Spleen (tissue), 7 donors: ENCODE measurements around the gene NRARP.

Source experiments
- POLR2A ChIP-seq, 3 donors: fragments of 450-650 bp; IDR thresholded peaks; one replicate each; pipeline ENCODE4 v1.5.1; 2017; ENCODE audit warnings: antibody characterized with exemption in 3 of 3, mild to moderate bottlenecking in 1 of 3
- POLR2AphosphoS5 ChIP-seq, 3 donors: sonication (generic); formaldehyde crosslinking; IDR thresholded peaks; one replicate each; pipeline ENCODE4 v1.5.1; 2017; ENCODE audit warnings: antibody characterized with exemption in 3 of 3
- TF ChIP-seq, protein P1 (sequence below), 11 experiments: fragments of 200-600 bp in 7 of 11; fragments of 450-650 bp in 4 of 11; sonication (generic) in 4 of 11; IDR thresholded peaks in 8 of 11; conservative IDR thresholded peaks in 3 of 11; 1 replicate in 7 of 11; 2 replicates in 4 of 11; pipeline versions ENCODE4 v1.4.0 to v1.8.0; 2016 to 2021; ENCODE audit warnings: antibody characterized with exemption in 11 of 11, inconsistent platforms in 4 of 11, mild to moderate bottlenecking in 1 of 11
- donor health status: DM: no; HTN: no; CAD: no; lungs with moderate emphysema.
- donor health status: DM: no; HTN: no; CAD: no.
- donor health status: DM: no; HTN: no; CAD: no.

DNA sequence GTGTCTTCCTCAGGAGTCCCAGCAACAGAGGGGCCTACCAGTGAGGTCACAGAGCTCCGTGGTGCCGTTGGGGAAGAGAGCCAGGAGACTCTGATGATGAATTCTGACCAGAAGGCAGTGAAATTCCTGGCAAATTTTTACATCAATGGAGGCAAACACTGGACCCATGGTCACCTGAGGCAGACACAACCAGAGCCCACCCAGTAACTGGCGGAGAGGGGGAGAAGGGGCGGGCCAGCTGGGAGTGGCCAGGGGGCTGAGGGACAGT is 50.9 kb downstream of the NRARP start, which contains the start of gene STPG3:
- TF ChIP-seq, protein P1, sequence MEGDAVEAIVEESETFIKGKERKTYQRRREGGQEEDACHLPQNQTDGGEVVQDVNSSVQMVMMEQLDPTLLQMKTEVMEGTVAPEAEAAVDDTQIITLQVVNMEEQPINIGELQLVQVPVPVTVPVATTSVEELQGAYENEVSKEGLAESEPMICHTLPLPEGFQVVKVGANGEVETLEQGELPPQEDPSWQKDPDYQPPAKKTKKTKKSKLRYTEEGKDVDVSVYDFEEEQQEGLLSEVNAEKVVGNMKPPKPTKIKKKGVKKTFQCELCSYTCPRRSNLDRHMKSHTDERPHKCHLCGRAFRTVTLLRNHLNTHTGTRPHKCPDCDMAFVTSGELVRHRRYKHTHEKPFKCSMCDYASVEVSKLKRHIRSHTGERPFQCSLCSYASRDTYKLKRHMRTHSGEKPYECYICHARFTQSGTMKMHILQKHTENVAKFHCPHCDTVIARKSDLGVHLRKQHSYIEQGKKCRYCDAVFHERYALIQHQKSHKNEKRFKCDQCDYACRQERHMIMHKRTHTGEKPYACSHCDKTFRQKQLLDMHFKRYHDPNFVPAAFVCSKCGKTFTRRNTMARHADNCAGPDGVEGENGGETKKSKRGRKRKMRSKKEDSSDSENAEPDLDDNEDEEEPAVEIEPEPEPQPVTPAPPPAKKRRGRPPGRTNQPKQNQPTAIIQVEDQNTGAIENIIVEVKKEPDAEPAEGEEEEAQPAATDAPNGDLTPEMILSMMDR (IDR thresholded peaks at IDR 0.05 in 8 of 11, conservative IDR thresholded peaks at IDR 0.05 in 3 of 11) = no peak
- TF ChIP-seq POLR2A (IDR thresholded peaks at IDR 0.05) = no peak
- no peak for TF ChIP-seq POLR2AphosphoS5 (IDR thresholded peaks at IDR 0.05)
